ENCODE results near the gene RSU1. TPM values are rescaled to one million over a fixed set of nuclear protein-coding genes. Genes with fewer than 3 reads are reported as not detected.

Gene RSU1
- total RNA-seq, 4 donors from 2014 or later: 40.5 to 95.4 (median 65.2) TPM

DNA sequence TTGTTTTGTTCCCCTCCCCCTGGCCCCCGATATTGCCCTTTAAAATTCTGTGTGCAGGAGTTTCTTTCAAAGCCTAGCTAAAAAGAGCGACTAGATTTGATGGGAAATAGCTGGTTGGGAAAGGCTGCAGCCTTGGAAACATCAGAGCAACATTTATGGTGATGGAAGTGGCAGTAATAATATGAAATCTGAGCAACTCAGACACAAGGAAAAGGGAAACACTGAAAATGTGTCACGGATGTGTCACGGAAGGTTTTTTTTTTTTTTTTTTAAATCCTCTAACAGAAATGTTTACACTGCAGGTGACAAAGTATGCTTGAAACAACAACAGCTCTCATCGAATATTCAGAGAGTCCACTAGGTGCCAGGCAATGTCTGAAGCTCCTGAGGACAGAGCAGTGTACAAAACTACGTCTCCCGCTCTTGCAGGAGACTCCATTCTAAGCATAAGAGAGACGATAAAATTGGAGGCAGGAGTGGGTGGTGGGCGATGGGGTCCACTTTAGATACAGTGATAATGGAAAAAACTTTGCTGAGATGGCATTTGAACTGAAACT lies 143.0 kb downstream of the RSU1 start:
- intact Hi-C loops (cut with DNase I; ENCODE audit: low total_unique reads): no loop called here
- H3K27me3 ChIP-seq: no peaks in the 10 kb centered on the region
- no peak overlapping the region for H3K4me3 ChIP-seq
- no peaks in the 10 kb centered on the region for H3K4me1 ChIP-seq
- H3K27ac ChIP-seq: no peak overlapping the region
- DNase-seq: no peak
- no peaks in the 10 kb centered on the region for H3K36me3 ChIP-seq
- TF ChIP-seq POLR2A (IDR thresholded peaks at IDR 0.05): no peak
- TF ChIP-seq, protein P1, sequence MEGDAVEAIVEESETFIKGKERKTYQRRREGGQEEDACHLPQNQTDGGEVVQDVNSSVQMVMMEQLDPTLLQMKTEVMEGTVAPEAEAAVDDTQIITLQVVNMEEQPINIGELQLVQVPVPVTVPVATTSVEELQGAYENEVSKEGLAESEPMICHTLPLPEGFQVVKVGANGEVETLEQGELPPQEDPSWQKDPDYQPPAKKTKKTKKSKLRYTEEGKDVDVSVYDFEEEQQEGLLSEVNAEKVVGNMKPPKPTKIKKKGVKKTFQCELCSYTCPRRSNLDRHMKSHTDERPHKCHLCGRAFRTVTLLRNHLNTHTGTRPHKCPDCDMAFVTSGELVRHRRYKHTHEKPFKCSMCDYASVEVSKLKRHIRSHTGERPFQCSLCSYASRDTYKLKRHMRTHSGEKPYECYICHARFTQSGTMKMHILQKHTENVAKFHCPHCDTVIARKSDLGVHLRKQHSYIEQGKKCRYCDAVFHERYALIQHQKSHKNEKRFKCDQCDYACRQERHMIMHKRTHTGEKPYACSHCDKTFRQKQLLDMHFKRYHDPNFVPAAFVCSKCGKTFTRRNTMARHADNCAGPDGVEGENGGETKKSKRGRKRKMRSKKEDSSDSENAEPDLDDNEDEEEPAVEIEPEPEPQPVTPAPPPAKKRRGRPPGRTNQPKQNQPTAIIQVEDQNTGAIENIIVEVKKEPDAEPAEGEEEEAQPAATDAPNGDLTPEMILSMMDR (IDR thresholded peaks at IDR 0.05): no peak
- no peaks in the 10 kb centered on the region for H3K9me3 ChIP-seq

DNA sequence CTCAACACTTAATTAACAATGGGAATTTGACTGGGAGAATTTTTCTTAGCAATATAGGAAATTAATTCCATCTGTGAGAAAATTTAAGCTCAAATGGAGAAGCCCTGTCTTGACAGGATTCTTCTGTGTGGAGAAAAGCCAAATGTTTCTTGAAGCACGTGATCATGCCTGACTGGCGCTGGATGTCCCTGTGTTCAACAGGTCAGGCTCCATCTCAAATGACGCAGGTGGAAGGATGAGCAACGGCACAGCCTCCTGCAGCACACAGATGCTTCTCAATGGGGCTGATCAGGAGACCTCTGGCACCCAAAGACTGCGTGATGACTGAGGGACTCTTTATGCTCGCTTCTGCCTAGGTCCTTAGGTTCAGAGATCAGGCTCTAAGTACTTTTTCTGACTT lies 143.8 kb downstream of the RSU1 start:
- Histone ChIP-seq H3K9me3 (no peaks in the 10 kb centered on the region), H3K4me3 (no peak overlapping the region), H3K36me3 (no peaks in the 10 kb centered on the region), H3K27ac (no peak overlapping the region), H3K27me3 (no peaks in the 10 kb centered on the region), H3K4me1 (no peaks in the 10 kb centered on the region)
- TF ChIP-seq, protein P1 (IDR thresholded peaks at IDR 0.05): no peak
- no peak for TF ChIP-seq POLR2A (IDR thresholded peaks at IDR 0.05)
- intact Hi-C loops (cut with DNase I; ENCODE audit: low total_unique reads): no loop called here
- DNase-seq: no peak

DNA sequence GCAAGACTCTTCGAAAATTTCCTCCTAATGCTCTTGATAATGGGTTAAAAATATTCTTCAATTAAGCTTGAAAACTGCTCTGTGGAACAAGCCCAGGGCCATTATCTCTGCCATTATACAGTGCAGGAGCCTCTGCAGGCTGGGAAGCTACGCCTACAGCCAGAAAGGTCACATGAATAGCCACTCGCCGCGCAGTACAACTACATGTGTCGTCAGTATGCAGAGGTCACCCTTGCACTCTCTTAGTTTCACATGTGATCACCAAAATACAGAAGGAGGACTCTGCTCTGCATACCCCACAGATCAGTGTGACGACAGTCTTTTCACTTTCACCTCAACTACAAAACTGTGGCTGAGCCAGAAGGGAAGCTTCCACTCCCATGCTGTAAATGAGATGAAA lies 153.8 kb downstream of the RSU1 start:
- Histone ChIP-seq H3K27me3 (no peaks in the 10 kb centered on the region), H3K36me3 (no peaks in the 10 kb centered on the region), H3K27ac (no peak overlapping the region), H3K9me3 (no peaks in the 10 kb centered on the region), H3K4me1 (no peaks in the 10 kb centered on the region), H3K4me3 (no peak overlapping the region)
- intact Hi-C loops (cut with DNase I; ENCODE audit: low total_unique reads): no loop called here
- TF ChIP-seq, protein P1 (IDR thresholded peaks at IDR 0.05): no peak
- no peak for TF ChIP-seq POLR2A (IDR thresholded peaks at IDR 0.05)
- no peak for DNase-seq

DNA sequence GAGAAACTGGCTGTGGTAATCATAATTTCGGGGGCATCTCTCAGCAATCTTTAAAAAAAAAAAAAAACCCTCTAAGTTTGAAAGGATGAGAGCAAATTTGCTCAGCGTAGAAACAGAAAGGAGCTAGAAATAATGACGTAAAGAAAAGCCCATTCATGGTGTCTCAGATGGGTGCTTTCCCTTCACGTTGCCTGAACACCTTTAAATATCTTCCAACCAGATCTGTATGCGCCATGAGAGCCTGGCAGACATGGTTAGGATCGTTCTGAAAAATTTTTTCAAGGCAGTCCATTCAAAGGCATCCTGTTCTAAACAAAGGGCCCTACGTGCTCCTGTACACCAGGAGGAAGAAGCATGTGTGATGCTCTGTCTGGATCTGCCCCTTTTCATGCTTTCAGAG lies 154.3 kb downstream of the RSU1 start:
- TF ChIP-seq, protein P1 (IDR thresholded peaks at IDR 0.05): no peak
- no peak for TF ChIP-seq POLR2A (IDR thresholded peaks at IDR 0.05)
- no peak for DNase-seq

DNA sequence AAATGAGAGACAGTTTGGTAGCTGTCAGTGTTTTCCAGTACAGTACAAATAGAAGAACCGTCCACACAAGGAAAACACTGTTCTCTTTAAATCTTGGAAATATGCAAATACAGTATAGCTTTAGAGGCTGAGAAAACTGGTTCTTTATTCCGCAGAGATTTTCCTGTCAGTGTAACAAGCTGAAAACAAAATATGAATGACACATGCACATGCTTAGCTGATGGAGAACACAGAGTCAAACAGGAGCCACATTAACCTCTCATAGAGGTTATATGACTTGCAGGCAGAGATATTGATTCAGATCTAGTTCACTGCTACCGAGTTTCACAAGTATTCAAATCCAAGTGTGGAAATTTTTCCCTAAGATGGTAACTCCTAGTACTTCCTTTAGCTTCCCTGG lies 160.3 kb downstream of the RSU1 start:
- no peaks in the 10 kb centered on the region for H3K9me3 ChIP-seq
- no peak for DNase-seq
- H3K27ac ChIP-seq: no peak overlapping the region
- TF ChIP-seq, protein P1 (IDR thresholded peaks at IDR 0.05): no peak
- no peak for TF ChIP-seq POLR2A (IDR thresholded peaks at IDR 0.05)
- no peak overlapping the region for H3K4me3 ChIP-seq
- intact Hi-C loops (cut with DNase I; ENCODE audit: low total_unique reads): no loop called here
- H3K27me3 ChIP-seq: no peaks in the 10 kb centered on the region
- H3K36me3 ChIP-seq: no peaks in the 10 kb centered on the region
- H3K4me1 ChIP-seq: no peaks in the 10 kb centered on the region

More for the DNA sequence above, 154.3 kb downstream of the RSU1 start:
- H3K36me3 ChIP-seq: no peaks in the 10 kb centered on the region
- H3K4me1 ChIP-seq: no peaks in the 10 kb centered on the region
- no peak overlapping the region for H3K4me3 ChIP-seq
- no peak overlapping the region for H3K27ac ChIP-seq
- H3K27me3 ChIP-seq: no peaks in the 10 kb centered on the region
- H3K9me3 ChIP-seq: no peaks in the 10 kb centered on the region
- intact Hi-C loops (cut with DNase I; ENCODE audit: low total_unique reads): no loop called here

Data from uterus (tissue), 4 donors.